Right atrium auricular region (tissue), 2 donors: ENCODE data around the gene CSNK1A1. TPM values are rescaled to one million over a fixed set of nuclear protein-coding genes. Genes with fewer than 3 reads are reported as not detected.

Experiments
- DNase-seq: peaks from one replicate; pipeline ENCODE4 v3.0.0-alpha.2; 2019; ENCODE audit warnings: low spot score
- H3K27ac ChIP-seq, 2 donors: fragments of 200-600 bp; sonication (generic); 1 replicate in 1 of 2; 2 replicates in 1 of 2; pipeline ENCODE4 v1.5.1; 2016 to 2019
- H3K27me3 ChIP-seq, 2 donors: fragments of 200-600 bp; sonication (generic); one replicate each; pipeline versions ENCODE4 v1.5.1 to v1.6.0; 2017 to 2019
- H3K36me3 ChIP-seq: fragments of 200-600 bp; sonication (generic); one replicate; pipeline ENCODE4 v1.5.1; 2016
- H3K4me1 ChIP-seq, 2 donors: fragments of 200-600 bp; sonication (generic); one replicate each; pipeline versions ENCODE4 v1.5.1 to v1.6.0; 2017 to 2019
- H3K4me3 ChIP-seq, 2 donors: fragments of 200-600 bp; sonication (generic); 1 replicate in 1 of 2; 2 replicates in 1 of 2; pipeline ENCODE4 v1.5.1; 2017 to 2019; ENCODE audit warnings: mild to moderate bottlenecking in 1 of 2, moderate library complexity in 1 of 2
- H3K9me3 ChIP-seq, 2 donors: fragments of 200-600 bp; sonication (generic); one replicate each; pipeline ENCODE4 v1.5.1; 2019
- CTCF ChIP-seq, 2 donors: fragments of 200-600 bp; sonication (generic); IDR thresholded peaks; one replicate each; pipeline ENCODE4 v1.5.1; 2019; ENCODE audit warnings: antibody characterized with exemption in 2 of 2
- total RNA-seq, 2 donors: library from RNA; depleted of rRNA; stranded (reverse); fragments of >200 nt; gene quantifications; one replicate each; pipeline ENCODE4 v1.1.0, GENCODE V29; 2016

CSNK1A1 gene
- total RNA-seq, 2 donors from 2014 or later = 171 to 192 TPM

GRCh38 chr5:149510136-149510535, 41.1 kb downstream of the CSNK1A1 start:
- Histone ChIP-seq H3K27me3 (no peaks in the 10 kb centered on the region), H3K9me3 (no peaks in the 10 kb centered on the region), H3K4me3 (no peak overlapping the region), H3K4me1 (peaks cover 0 to 15% of the 10 kb centered on the region in 2 donors), H3K36me3 (peaks cover 77% of the 10 kb centered on the region), H3K27ac (peak overlapping the region in 1 of 2 donors; percentile 2)
- DNase-seq = no peak
- TF ChIP-seq CTCF (IDR thresholded peaks at IDR 0.05) = no peak

GRCh38 chr5:149504677-149505076, 46.6 kb downstream of the CSNK1A1 start:
- no peak for TF ChIP-seq CTCF (IDR thresholded peaks at IDR 0.05)
- no peak overlapping the region for H3K4me3 ChIP-seq
- no peaks in the 10 kb centered on the region for H3K9me3 ChIP-seq
- no peaks in the 10 kb centered on the region for H3K27me3 ChIP-seq
- H3K27ac ChIP-seq = no peak overlapping the region
- H3K36me3 ChIP-seq = peaks cover 95% of the 10 kb centered on the region
- no peak for DNase-seq
- H3K4me1 ChIP-seq = peaks cover 0 to 6% of the 10 kb centered on the region in 2 donors

- Histone ChIP-seq H3K27me3 (no peaks in the 10 kb centered on the region), H3K27ac (no peak overlapping the region), H3K4me1 (peaks cover 0 to 6% of the 10 kb centered on the region in 2 donors), H3K36me3 (peaks cover 91% of the 10 kb centered on the region), H3K4me3 (no peak overlapping the region), H3K9me3 (no peaks in the 10 kb centered on the region)
- no peak for DNase-seq
- no peak for TF ChIP-seq CTCF (IDR thresholded peaks at IDR 0.05)
Measured at GRCh38 chr5:149503006-149503405, 48.2 kb downstream of the CSNK1A1 start.

GRCh38 chr5:149500922-149501582, 50.2 kb downstream of the CSNK1A1 start:
- H3K4me3 ChIP-seq = no peak overlapping the region
- peaks cover 0 to 23% of the 10 kb centered on the region in 2 donors for H3K4me1 ChIP-seq
- TF ChIP-seq CTCF (IDR thresholded peaks at IDR 0.05) = no peak
- no peaks in the 10 kb centered on the region for H3K9me3 ChIP-seq
- no peak for DNase-seq
- H3K27ac ChIP-seq = no peak overlapping the region
- H3K36me3 ChIP-seq = peaks cover 87% of the 10 kb centered on the region
- H3K27me3 ChIP-seq = no peaks in the 10 kb centered on the region

GRCh38 chr5:149498724-149499336, 52.4 kb downstream of the CSNK1A1 start:
- peaks cover 0 to 19% of the 10 kb centered on the region in 2 donors for H3K4me1 ChIP-seq
- peaks cover 79% of the 10 kb centered on the region for H3K36me3 ChIP-seq

More at GRCh38 chr5:149498724-149499336, 52.4 kb downstream of the CSNK1A1 start:
- DNase-seq = no peak
- peak overlapping the region in 1 of 2 donors; percentile 77 for H3K27ac ChIP-seq
- no peaks in the 10 kb centered on the region for H3K9me3 ChIP-seq
- TF ChIP-seq CTCF (IDR thresholded peaks at IDR 0.05) = no peak
- H3K27me3 ChIP-seq = no peaks in the 10 kb centered on the region
- H3K4me3 ChIP-seq = no peak overlapping the region
